ENCODE measurements around the gene MSI2. TPM values are rescaled to one million over a fixed set of nuclear protein-coding genes. Genes with fewer than 3 reads are reported as not detected.

Gene MSI2
- total and polyA plus RNA-seq, 2 donors (not counting 3 experiments of a cell fraction or from before 2014, with no cell fraction given) = 20.9 to 59.3 TPM

DNA sequence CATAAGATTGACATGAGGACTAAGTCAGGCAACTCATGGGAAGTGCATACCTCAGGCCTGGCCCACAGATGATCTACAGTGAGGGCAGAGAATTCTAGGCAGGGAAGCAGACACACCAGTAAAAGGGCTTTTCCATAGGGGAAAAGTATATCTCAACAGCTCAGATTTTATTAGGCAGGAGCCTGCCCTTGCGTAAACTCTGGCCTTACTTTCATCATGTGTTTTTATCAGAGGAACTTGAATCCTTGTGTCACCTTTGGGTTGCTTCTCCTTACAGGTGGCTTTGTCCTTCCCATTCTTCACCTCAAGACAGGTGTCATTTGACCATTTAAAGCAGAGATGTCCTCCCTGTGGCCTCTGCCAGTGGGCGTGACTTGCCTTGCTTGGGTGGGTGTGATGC is 138.1 kb downstream of the MSI2 start:
- Histone ChIP-seq H4K20me1 (replicated peaks; ENCODE audit: control insufficient read depth, extremely low read depth, insufficient read depth, low read length) (no peaks in the 10 kb centered on the region), H3K27me3 (ENCODE audit: control insufficient read depth in 2 of 2, insufficient read depth in 2 of 2, low read length in 2 of 2) (no peaks in the 10 kb centered on the region), H3K79me2 (ENCODE audit: control insufficient read depth, insufficient read depth, low read length) (no peaks in the 10 kb centered on the region), H3K9me3 (replicated peaks; ENCODE audit: control insufficient read depth, insufficient read depth, low read length) (no peaks in the 10 kb centered on the region), H3K36me3 (ENCODE audit: control insufficient read depth in 2 of 2, extremely low read depth in 1 of 2, insufficient read depth in 2 of 2, low read length in 2 of 2) (no peaks in the 10 kb centered on the region), H3K4me2 (ENCODE audit: insufficient read depth, low read length) (no peak overlapping the region), H3K27ac (ENCODE audit: insufficient read depth, low read depth, low read length) (no peak overlapping the region), H3K9ac (replicated peaks; ENCODE audit: extremely low read depth, insufficient read depth, low read length) (no peak overlapping the region), H3K4me3 (replicated peaks in 1 of 3; ENCODE audit: insufficient read depth in 1 of 3, low read depth in 1 of 3, low read length in 3 of 3) (no peak overlapping the region), H3K9me1 (replicated peaks; ENCODE audit: control insufficient read depth, extremely low read depth, insufficient read depth, low read length) (no peaks in the 10 kb centered on the region), H2AFZ (ENCODE audit: low read depth, low read length) (no peak overlapping the region), H3K4me1 (ENCODE audit: control insufficient read depth, extremely low read depth, insufficient read depth, low read length) (no peaks in the 10 kb centered on the region)
- dilution Hi-C loops (cut with MboI; ENCODE audit: extremely low pct_ligation_motif_present, low sequenced_read_pairs) (no loop called here), intact Hi-C loops (cut with micrococcal nuclease) (no loop called here)
- DNase-seq (ENCODE audit: low read depth, low spot score) = no peak
- no peak for FAIRE-seq
- TF ChIP-seq FOS (IDR thresholded peaks at IDR 0.05; ENCODE audit: borderline replicate concordance, insufficient read depth, low read length) (no peak), GATA2 (IDR thresholded peaks at IDR 0.05; ENCODE audit: insufficient read depth, insufficient read length, low read depth, low read length) (no peak), MYC (IDR thresholded peaks at IDR 0.05; ENCODE audit: low read depth, low read length) (no peak), JUN (IDR thresholded peaks at IDR 0.05; ENCODE audit: borderline replicate concordance, insufficient read depth, insufficient read length, low read depth) (no peak), POLR2A (IDR thresholded peaks at IDR 0.05; ENCODE audit: low read depth, low read length) (no peak), POLR2AphosphoS5 (IDR thresholded peaks at IDR 0.05; ENCODE audit: insufficient read depth, low read depth, low read length) (no peak), EZH2 (IDR thresholded peaks at IDR 0.05; ENCODE audit: borderline replicate concordance, low read depth, low read length, severe bottlenecking) (no peak)
- TF ChIP-seq, protein P1, sequence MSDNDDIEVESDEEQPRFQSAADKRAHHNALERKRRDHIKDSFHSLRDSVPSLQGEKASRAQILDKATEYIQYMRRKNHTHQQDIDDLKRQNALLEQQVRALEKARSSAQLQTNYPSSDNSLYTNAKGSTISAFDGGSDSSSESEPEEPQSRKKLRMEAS (IDR thresholded peaks at IDR 0.05; ENCODE audit: insufficient read depth, insufficient read length) = no peak
- TF ChIP-seq, protein P2, sequence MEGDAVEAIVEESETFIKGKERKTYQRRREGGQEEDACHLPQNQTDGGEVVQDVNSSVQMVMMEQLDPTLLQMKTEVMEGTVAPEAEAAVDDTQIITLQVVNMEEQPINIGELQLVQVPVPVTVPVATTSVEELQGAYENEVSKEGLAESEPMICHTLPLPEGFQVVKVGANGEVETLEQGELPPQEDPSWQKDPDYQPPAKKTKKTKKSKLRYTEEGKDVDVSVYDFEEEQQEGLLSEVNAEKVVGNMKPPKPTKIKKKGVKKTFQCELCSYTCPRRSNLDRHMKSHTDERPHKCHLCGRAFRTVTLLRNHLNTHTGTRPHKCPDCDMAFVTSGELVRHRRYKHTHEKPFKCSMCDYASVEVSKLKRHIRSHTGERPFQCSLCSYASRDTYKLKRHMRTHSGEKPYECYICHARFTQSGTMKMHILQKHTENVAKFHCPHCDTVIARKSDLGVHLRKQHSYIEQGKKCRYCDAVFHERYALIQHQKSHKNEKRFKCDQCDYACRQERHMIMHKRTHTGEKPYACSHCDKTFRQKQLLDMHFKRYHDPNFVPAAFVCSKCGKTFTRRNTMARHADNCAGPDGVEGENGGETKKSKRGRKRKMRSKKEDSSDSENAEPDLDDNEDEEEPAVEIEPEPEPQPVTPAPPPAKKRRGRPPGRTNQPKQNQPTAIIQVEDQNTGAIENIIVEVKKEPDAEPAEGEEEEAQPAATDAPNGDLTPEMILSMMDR (IDR thresholded peaks at IDR 0.05; ENCODE audit: extremely low read depth in 1 of 2, insufficient read depth in 1 of 2, low read depth in 1 of 2, low read length in 2 of 2) = no peak
- ChIA-PET CTCF (no interaction called here), POLR2A (no interaction called here)
- BruUV-seq (replicated peaks) = no TSS peak

Data from endothelial cell of umbilical vein (primary cell).